RWPE1 (cell line): ENCODE data around the gene SCD.
A peak's percentile ranks its signal among the peaks of the same experiment; 100 is the strongest.

Source experiments
- CTCF ChIA-PET: fragments of 350-600 bp; sonication (Branson Sonifier 250); formaldehyde crosslinking; extraction: SDS; loops from one replicate; lab custom pipeline; 2021; lab: Yijun Ruan, JAX
- POLR2A ChIA-PET: fragments of 400-600 bp; formaldehyde crosslinking; extraction: SDS; loops from one replicate; lab custom pipeline; 2020; ENCODE audit warnings: antibody characterized with exemption; ENCODE audit not compliant: low non-redundant PET; lab: Yijun Ruan, JAX
- DNase-seq: peaks from one replicate; pipeline ENCODE4 v3.0.0; 2012; ENCODE audit warnings: low spot score
- H3K27ac ChIP-seq: fragments of 450-650 bp; 2 replicates; pipeline ENCODE4 v1.5.1; 2017
- CTCF ChIP-seq: fragments of 450-650 bp; conservative IDR thresholded peaks from 2 replicates; pipeline ENCODE4 v1.5.1; 2017; ENCODE audit warnings: low read depth, mild to moderate bottlenecking

SCD gene

GRCh38 chr10:100347568-100348195 is 649 bp downstream of the SCD start:
- ChIA-PET POLR2A (interaction anchor here (1.3 to 4.7 kb wide), 2 partner anchors 12 to 26 kb away, joined by 5 to 54 read pairs; no protein-coding TSS in a partner anchor), CTCF (interaction anchor here (0.6 to 4.9 kb wide), 6 partner anchors 11 to 939 kb away, joined by 3 to 24 read pairs (median 3); no protein-coding TSS in a partner anchor)
- H3K27ac ChIP-seq = peak overlapping the region; percentile 92
- no peak for DNase-seq
- no peak for TF ChIP-seq CTCF

- peak overlapping the region; percentile 92 for H3K27ac ChIP-seq
- POLR2A ChIA-PET = interaction anchor here (1.0 to 4.7 kb wide), 3 partner anchors 11 to 81 kb away, joined by 3 to 54 read pairs (median 5); no protein-coding TSS in a partner anchor
- DNase-seq = no peak
- CTCF ChIA-PET = interaction anchor here (0.5 to 4.9 kb wide), 4 partner anchors 10 to 85 kb away, joined by 3 to 24 read pairs (median 6); no protein-coding TSS in a partner anchor
- no peak for TF ChIP-seq CTCF
These were observed 1.4 kb downstream of the SCD start for GRCh38 chr10:100348389-100348927.

DNA sequence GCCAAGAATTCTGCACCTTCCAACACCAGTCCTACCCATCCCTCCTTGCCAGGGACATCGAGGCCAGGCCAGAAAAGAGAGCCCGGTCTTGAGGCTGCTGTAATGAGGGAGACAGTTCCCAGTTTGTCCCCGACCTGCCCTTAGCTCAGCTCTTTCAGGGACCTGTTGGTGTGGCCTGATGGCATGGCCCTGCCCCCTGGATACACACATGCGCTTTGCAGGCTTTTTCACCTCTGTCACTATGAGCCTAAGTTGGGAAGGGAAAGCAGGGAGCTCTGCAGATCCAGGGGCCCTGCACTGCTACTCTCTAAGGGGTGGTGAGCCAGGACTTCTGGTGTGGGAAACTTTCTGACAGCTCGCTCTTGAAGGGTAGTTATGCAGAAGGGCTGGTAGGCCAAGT is 2.1 kb downstream of the SCD start:
- ChIA-PET CTCF (interaction anchor here (0.5 to 4.9 kb wide), 7 partner anchors 16 to 1902 kb away, joined by 4 to 24 read pairs (median 4); no protein-coding TSS in a partner anchor), POLR2A (interaction anchor here (1.0 to 4.7 kb wide), 3 partner anchors 11 to 81 kb away, joined by 3 to 54 read pairs (median 5); no protein-coding TSS in a partner anchor)
- no peak for TF ChIP-seq CTCF
- peak overlapping the region; percentile 92 for H3K27ac ChIP-seq
- DNase-seq = no peak

- ChIA-PET POLR2A (interaction anchor here (1.2 to 4.7 kb wide), 2 partner anchors 15 to 24 kb away, joined by 5 to 54 read pairs; no protein-coding TSS in a partner anchor), CTCF (interaction anchor here (0.6 to 4.9 kb wide), 10 partner anchors 15 to 1901 kb away, joined by 3 to 24 read pairs (median 4); no protein-coding TSS in a partner anchor)
- TF ChIP-seq CTCF = no peak
- DNase-seq = no peak
- H3K27ac ChIP-seq = peak overlapping the region; percentile 92
These were observed 2.6 kb downstream of the SCD start for GRCh38 chr10:100349672-100350071.

DNA sequence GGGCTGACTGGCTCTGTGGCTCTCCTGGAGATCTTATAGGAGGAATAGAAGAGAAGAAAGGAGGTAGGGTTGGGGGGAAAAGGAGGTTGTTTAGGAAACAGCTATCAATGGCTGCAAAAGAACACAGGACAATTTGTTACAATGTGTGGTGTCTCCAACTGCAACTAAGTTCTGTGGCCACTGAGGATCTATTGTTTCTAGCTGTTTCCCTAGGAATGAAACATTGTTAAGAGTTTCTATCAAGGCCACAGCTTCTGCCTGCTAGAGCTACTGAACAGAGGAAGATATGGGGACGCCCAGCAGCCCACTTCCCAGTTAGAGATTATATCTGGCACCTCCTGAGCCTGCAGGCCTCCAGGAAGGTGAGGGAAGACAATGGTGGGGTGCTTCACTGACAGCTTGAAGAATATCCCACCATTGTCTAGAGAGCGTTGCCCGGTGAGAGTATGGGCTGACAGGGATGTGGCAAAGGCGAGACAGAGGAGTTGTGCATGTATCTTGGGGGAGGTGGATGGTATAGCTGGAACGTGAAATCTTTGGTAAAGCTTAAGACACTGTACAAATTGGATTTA is 4.0 kb downstream of the SCD start:
- ChIA-PET CTCF (interaction anchor here (0.8 kb wide), 1 partner anchor 82 kb away, joined by 5 read pairs; no protein-coding TSS in a partner anchor), POLR2A (interaction anchor here (0.8 to 0.9 kb wide), 2 partner anchors 23 to 32 kb away, joined by 4 to 7 read pairs; no protein-coding TSS in a partner anchor)
- TF ChIP-seq CTCF = no peak
- DNase-seq = no peak
- H3K27ac ChIP-seq = peak overlapping the region; percentile 64
